ENCODE data around the gene CMAS. TPM values are rescaled to one million over a fixed set of nuclear protein-coding genes. Genes with fewer than 3 reads are reported as not detected.

Gene CMAS
- total and polyA plus RNA-seq, 2 of the 8 experiments (the other 6 are each of a cell fraction or from before 2014, with no cell fraction given): 13.2 to 59.8 TPM

- ChIA-PET CTCF (ENCODE audit: partially characterized antibody) (interaction anchor here (0.5 to 1.2 kb wide), 4 partner anchors 28 to 476 kb away, joined by 3 to 5 read pairs (median 3); no protein-coding TSS in a partner anchor), POLR2A (ENCODE audit: partially characterized antibody) (no interaction called here)
- Histone ChIP-seq H2AK5ac (ENCODE audit: low read depth, low read length) (no peak overlapping the region), H3K18ac (ENCODE audit: extremely low read depth, low read length) (no peak overlapping the region), H3K14ac (ENCODE audit: insufficient read length) (no peak overlapping the region), H2BK15ac (ENCODE audit: low read length) (no peak overlapping the region), H3K23me2 (ENCODE audit: low read depth, low read length) (no peaks in the 10 kb centered on the region; the same call in 1 of the 2 replicates), H3K9ac (replicated peaks in 1 of 4; ENCODE audit: extremely low read depth in 1 of 4, low read depth in 3 of 4, low read length in 3 of 4) (no peak overlapping the region), H2AFZ (ENCODE audit: low read length) (no peak overlapping the region), H4K91ac (replicated peaks; ENCODE audit: insufficient read length, low read length) (no peak overlapping the region), H3K27ac (ENCODE audit: low read depth, low read length) (no peak overlapping the region), H2BK5ac (ENCODE audit: low read depth, low read length) (no peak overlapping the region), H4K8ac (ENCODE audit: extremely low read depth, insufficient read depth, low read length) (no peak overlapping the region), H4K20me1 (replicated peaks in 1 of 2; ENCODE audit: control insufficient read depth in 1 of 2, insufficient read depth in 2 of 2, low read length in 2 of 2) (no peaks in the 10 kb centered on the region), H3K4me3 (ENCODE audit: extremely low read depth in 1 of 4, insufficient read depth in 2 of 4, low read depth in 3 of 4, low read length in 4 of 4) (no peak overlapping the region), H3K27me3 (replicated peaks in 1 of 4; ENCODE audit: control insufficient read depth in 3 of 4, extremely low read depth in 1 of 4, insufficient read depth in 3 of 4, low read length in 3 of 4) (no peaks in the 10 kb centered on the region), H2BK120ac (replicated peaks; ENCODE audit: low read depth, low read length) (no peak overlapping the region), H3K36me3 (ENCODE audit: control insufficient read depth in 2 of 4, insufficient read depth in 4 of 4, low read length in 3 of 4) (peaks cover 3 to 26% (median 6%) of the 10 kb centered on the region in 4 experiments; a peak in 6 of 8 replicates), H3K4ac (replicated peaks; ENCODE audit: insufficient read length, low read depth, low read length) (no peak overlapping the region), H3K4me1 (replicated peaks in 1 of 4; ENCODE audit: control insufficient read depth in 3 of 4, insufficient read depth in 4 of 4, low read length in 3 of 4) (no peaks in the 10 kb centered on the region), H4K5ac (ENCODE audit: insufficient read length, low read depth, low read length) (no peak overlapping the region), H3K23ac (ENCODE audit: insufficient read length) (no peak overlapping the region), H3K4me2 (ENCODE audit: insufficient read depth in 1 of 2, low read depth in 2 of 2, low read length in 2 of 2) (no peak overlapping the region), H3K79me1 (ENCODE audit: low read depth, low read length) (0 out of 2 replicates have a peak, but pooled peaks cover 2% of the 10 kb centered on the region), H3K56ac (replicated peaks; ENCODE audit: insufficient read length, low read depth, low read length) (no peak overlapping the region), H3K9me3 (ENCODE audit: insufficient read depth in 2 of 2, low read depth in 1 of 2, low read length in 1 of 2) (no peaks in the 10 kb centered on the region), H2BK20ac (ENCODE audit: low read length) (no peak overlapping the region), H2BK12ac (ENCODE audit: low read depth, low read length) (no peak overlapping the region), H3K79me2 (ENCODE audit: control insufficient read depth in 1 of 2, insufficient read depth in 2 of 2, low read length in 2 of 2) (peaks cover 0 to 40% of the 10 kb centered on the region in 2 experiments; a peak in 2 of 4 replicates)
- TF ChIP-seq MAFK (IDR thresholded peaks at IDR 0.05; ENCODE audit: low read depth, low read length) (peak; percentile 68), EP300 (IDR thresholded peaks at IDR 0.05; ENCODE audit: borderline replicate concordance in 1 of 2, low read depth in 2 of 2, low read length in 2 of 2) (no peak)
- 95% methylated on average over 3 of the region's 3 CpGs; no CpG with 5 or more reads in 1 of the 2 experiments for WGBS, 2 experiments (ENCODE audit: extremely low coverage in 1 of 2, insufficient coverage in 1 of 2, insufficient read length in 1 of 2, insufficient replicate concordance in 2 of 2, low coverage in 1 of 2, low lambda C conversion rate in 2 of 2, missing lambda C conversion rate in 1 of 2)
- no peak for DNase-seq (ENCODE audit: low read depth in 1 of 2, low spot score in 2 of 2)
- no peak for FAIRE-seq
These were observed 8.1 kb downstream of the CMAS start for GRCh38 chr12:22054155-22054554.
